Gastroesophageal sphincter (tissue), 3 donors: Measurements from ENCODE around the gene C5orf46.

Experiments
- EP300 ChIP-seq: sonication (generic); formaldehyde crosslinking; IDR thresholded peaks from one replicate; pipeline ENCODE4 v1.6.1; 2017; ENCODE audit warnings: antibody characterized with exemption, mild to moderate bottlenecking
- POLR2A ChIP-seq, 2 donors: fragments of 450-650 bp; IDR thresholded peaks; one replicate each; pipeline ENCODE4 v1.6.1; 2017; ENCODE audit warnings: antibody characterized with exemption in 2 of 2, mild to moderate bottlenecking in 2 of 2, moderate library complexity in 1 of 2
- POLR2AphosphoS5 ChIP-seq: sonication (generic); formaldehyde crosslinking; IDR thresholded peaks from one replicate; pipeline ENCODE4 v1.6.1; 2017; ENCODE audit warnings: antibody characterized with exemption
- TF ChIP-seq, protein P1 (sequence below), 4 experiments: fragments of 200-600 bp in 2 of 4; fragments of 450-650 bp in 2 of 4; sonication (generic) in 1 of 4; IDR thresholded peaks; one replicate each; pipeline ENCODE4 v1.5.1; 2017 to 2019; ENCODE audit warnings: antibody characterized with exemption in 4 of 4, mild to moderate bottlenecking in 2 of 4, moderate library complexity in 2 of 4

DNA sequence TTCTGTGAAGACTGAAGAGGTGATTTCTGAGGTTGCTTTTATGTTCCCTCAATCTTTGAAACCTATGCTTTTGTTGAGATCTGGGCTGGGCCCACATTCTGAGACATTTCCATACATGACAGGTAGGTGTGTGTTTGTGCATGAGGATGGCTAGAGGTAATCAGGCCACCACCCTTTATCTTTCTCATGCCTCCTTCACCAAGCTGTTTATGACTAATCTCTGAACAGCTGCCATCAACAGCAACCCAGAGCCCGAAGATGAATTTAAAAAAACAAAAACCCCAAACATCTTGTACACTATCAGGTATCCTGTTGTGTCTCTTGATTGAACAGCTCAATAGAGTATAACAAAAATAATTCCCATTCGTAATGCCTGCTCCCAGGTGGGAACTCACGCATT lies 12.6 kb upstream of the C5orf46 start:
- TF ChIP-seq, protein P1, sequence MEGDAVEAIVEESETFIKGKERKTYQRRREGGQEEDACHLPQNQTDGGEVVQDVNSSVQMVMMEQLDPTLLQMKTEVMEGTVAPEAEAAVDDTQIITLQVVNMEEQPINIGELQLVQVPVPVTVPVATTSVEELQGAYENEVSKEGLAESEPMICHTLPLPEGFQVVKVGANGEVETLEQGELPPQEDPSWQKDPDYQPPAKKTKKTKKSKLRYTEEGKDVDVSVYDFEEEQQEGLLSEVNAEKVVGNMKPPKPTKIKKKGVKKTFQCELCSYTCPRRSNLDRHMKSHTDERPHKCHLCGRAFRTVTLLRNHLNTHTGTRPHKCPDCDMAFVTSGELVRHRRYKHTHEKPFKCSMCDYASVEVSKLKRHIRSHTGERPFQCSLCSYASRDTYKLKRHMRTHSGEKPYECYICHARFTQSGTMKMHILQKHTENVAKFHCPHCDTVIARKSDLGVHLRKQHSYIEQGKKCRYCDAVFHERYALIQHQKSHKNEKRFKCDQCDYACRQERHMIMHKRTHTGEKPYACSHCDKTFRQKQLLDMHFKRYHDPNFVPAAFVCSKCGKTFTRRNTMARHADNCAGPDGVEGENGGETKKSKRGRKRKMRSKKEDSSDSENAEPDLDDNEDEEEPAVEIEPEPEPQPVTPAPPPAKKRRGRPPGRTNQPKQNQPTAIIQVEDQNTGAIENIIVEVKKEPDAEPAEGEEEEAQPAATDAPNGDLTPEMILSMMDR (IDR thresholded peaks at IDR 0.05) = no peak
- TF ChIP-seq EP300 (no peak), POLR2A (IDR thresholded peaks at IDR 0.05) (no peak), POLR2AphosphoS5 (no peak)
